Uterus (tissue), 4 donors: Measurements from ENCODE around the gene STOML1. TPM values are rescaled to one million over a fixed set of nuclear protein-coding genes. Genes with fewer than 3 reads are reported as not detected.

Experiments used
- DNase-seq, 2 donors: peaks; one replicate each; pipeline ENCODE4 v3.0.0-alpha.2; 2019 to 2020
- H3K27ac ChIP-seq, 2 donors: fragments of 200-600 bp; sonication (generic); 1 replicate in 1 of 2; 2 replicates in 1 of 2; pipeline ENCODE4 v1.5.1; 2016 to 2018
- H3K27me3 ChIP-seq, 2 donors: fragments of 200-600 bp; sonication (generic); one replicate each; pipeline ENCODE4 v1.5.1; 2018 to 2019; ENCODE audit warnings: control low read depth in 1 of 2
- H3K36me3 ChIP-seq, 2 donors: fragments of 200-600 bp; sonication (generic); one replicate each; pipeline ENCODE4 v1.5.1; 2019; ENCODE audit warnings: control low read depth in 1 of 2
- H3K4me1 ChIP-seq, 2 donors: fragments of 200-600 bp; sonication (generic); one replicate each; pipeline ENCODE4 v1.5.1; 2018 to 2019; ENCODE audit warnings: control low read depth in 1 of 2
- H3K4me3 ChIP-seq, 2 donors: fragments of 200-600 bp; sonication (generic); 1 replicate in 1 of 2; 2 replicates in 1 of 2; pipeline ENCODE4 v1.5.1; 2018 to 2019; ENCODE audit warnings: mild to moderate bottlenecking in 1 of 2
- H3K9me3 ChIP-seq, 2 donors: fragments of 200-600 bp; sonication (generic); one replicate each; pipeline ENCODE4 v1.5.1; 2019; ENCODE audit warnings: control low read depth in 1 of 2
- POLR2A ChIP-seq, 2 donors: fragments of 450-650 bp; IDR thresholded peaks; one replicate each; pipeline ENCODE4 v1.6.1; 2016; ENCODE audit warnings: antibody characterized with exemption in 2 of 2, mild to moderate bottlenecking in 1 of 2, moderate library complexity in 1 of 2
- intact Hi-C: fragments of 100-400 bp; cut with DNase I; formaldehyde crosslinking; loops from one replicate; pipeline ENCODE4 v1.15.1; 2023; ENCODE audit warnings: low total_unique reads
- total RNA-seq, 4 donors: library from RNA; depleted of rRNA in 3 of 4; stranded (reverse); fragments of >200 nt in 3 of 4; gene quantifications; one replicate each; pipeline versions ENCODE4 v1.1.0 to v1.2.4, GENCODE V29; 2014 to 2023
- TF ChIP-seq, protein P1 (sequence below), 4 experiments: fragments of 200-600 bp in 2 of 4; fragments of 450-650 bp in 2 of 4; sonication (generic) in 2 of 4; IDR thresholded peaks; one replicate each; pipeline ENCODE4 v1.5.1; 2016 to 2019; ENCODE audit warnings: antibody characterized with exemption in 4 of 4, mild to moderate bottlenecking in 2 of 4, moderate library complexity in 1 of 4
- donor health status: DM: yes; HTN: yes; CAD: no.

Gene STOML1
- total RNA-seq, 4 donors from 2014 or later: 4.4 to 16.6 (median 8.3) TPM

DNA sequence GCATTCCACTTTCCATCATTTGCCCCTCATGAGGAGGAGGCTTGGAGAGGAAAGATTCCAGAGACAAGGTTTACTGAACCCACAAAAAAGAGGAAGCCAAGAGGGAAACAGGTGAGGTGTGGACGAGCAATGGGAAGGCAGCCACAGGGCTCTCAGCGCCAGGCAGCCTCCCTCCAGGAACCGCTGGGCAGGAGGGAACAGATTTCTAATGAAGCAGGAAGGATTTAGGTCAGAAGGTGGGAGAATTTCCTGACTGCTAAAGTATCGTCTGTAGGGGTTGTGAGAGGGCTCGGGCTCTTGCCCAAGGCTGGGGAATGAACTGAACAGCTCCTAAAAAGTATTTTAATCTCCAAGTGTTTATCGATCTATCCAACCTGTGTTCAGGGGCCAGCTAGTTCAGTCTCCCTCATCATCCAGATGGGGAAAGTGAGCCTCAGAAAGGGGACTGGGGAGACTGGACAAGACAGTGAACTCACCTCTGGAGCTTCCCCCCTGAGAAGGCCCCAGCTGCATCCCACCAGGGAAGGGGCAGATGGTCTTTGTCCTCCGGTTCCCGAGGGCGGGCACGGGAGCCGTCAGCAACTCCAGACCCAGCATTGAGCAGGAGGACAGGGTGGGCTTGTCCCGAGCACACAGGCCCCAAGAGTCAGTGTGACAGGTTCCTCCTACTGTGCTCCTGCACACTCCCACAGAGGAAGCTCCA, 55.4 kb downstream of the STOML1 start:
- no peak overlapping the region for H3K27ac ChIP-seq
- DNase-seq: no peak
- H3K36me3 ChIP-seq: no peaks in the 10 kb centered on the region

DNA sequence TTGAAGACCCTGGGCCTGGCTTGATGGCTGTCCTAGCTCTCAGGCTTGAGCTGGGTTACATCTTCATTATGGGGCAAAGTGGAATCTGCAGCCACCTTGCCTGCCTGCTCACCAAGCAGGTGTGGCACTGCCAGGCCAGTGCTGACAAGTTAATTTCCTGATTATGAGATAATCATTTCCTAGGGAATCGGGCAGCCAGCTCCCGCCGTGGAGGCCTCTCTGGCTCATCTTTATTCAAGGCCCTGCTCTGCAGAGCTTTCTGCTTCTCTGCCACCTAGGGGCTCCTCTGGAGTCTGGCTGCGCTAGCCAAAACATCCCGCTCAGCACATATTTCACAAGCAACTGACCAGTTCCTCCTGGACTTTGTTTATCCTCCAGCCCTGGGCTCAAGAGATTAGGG, 55.9 kb downstream of the STOML1 start:
- Histone ChIP-seq H3K4me1 (peaks cover 0 to 7% of the 10 kb centered on the region in 2 donors), H3K9me3 (no peaks in the 10 kb centered on the region), H3K36me3 (no peaks in the 10 kb centered on the region), H3K27ac (no peak overlapping the region), H3K27me3 (no peaks in the 10 kb centered on the region), H3K4me3 (no peak overlapping the region)
- intact Hi-C loops: no loop called here
- no peak for DNase-seq
- TF ChIP-seq, protein P1, sequence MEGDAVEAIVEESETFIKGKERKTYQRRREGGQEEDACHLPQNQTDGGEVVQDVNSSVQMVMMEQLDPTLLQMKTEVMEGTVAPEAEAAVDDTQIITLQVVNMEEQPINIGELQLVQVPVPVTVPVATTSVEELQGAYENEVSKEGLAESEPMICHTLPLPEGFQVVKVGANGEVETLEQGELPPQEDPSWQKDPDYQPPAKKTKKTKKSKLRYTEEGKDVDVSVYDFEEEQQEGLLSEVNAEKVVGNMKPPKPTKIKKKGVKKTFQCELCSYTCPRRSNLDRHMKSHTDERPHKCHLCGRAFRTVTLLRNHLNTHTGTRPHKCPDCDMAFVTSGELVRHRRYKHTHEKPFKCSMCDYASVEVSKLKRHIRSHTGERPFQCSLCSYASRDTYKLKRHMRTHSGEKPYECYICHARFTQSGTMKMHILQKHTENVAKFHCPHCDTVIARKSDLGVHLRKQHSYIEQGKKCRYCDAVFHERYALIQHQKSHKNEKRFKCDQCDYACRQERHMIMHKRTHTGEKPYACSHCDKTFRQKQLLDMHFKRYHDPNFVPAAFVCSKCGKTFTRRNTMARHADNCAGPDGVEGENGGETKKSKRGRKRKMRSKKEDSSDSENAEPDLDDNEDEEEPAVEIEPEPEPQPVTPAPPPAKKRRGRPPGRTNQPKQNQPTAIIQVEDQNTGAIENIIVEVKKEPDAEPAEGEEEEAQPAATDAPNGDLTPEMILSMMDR (IDR thresholded peaks at IDR 0.05): peak in 1 of 4 experiments; percentile 5
- TF ChIP-seq POLR2A (IDR thresholded peaks at IDR 0.05): no peak

More for the DNA sequence above, 55.4 kb downstream of the STOML1 start:
- Histone ChIP-seq H3K9me3 (no peaks in the 10 kb centered on the region), H3K27me3 (no peaks in the 10 kb centered on the region), H3K4me3 (no peak overlapping the region), H3K4me1 (peaks cover 0 to 9% of the 10 kb centered on the region in 2 donors)
- TF ChIP-seq POLR2A (IDR thresholded peaks at IDR 0.05): no peak
- intact Hi-C loops: no loop called here

DNA sequence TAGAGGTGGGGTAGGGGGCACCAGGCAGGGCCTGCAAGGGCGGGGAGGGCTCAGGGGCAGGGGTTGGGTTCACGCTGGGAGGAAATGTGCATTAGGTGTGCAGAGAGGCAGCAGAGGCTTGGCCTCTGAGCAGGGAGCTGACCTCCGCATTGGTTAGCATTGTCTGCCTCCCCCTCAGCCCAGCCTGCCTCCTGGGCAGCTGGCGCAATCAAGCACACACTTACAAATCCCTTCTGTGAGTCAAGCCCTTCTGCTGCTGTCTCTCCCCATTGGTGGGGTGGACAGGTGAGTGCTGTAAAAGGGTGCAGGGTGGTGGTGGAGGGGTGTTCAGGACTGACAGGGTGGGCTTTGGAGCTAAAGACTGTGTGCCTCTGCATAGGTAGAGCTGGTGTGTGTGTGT, 56.5 kb downstream of the STOML1 start:
- Histone ChIP-seq H3K4me1 (peaks cover 0 to under 1% of the 10 kb centered on the region in 2 donors), H3K27me3 (no peaks in the 10 kb centered on the region), H3K36me3 (no peaks in the 10 kb centered on the region), H3K4me3 (no peak overlapping the region), H3K9me3 (no peaks in the 10 kb centered on the region), H3K27ac (no peak overlapping the region)
- DNase-seq: no peak
- no peak for TF ChIP-seq POLR2A (IDR thresholded peaks at IDR 0.05)
- TF ChIP-seq, protein P1 (IDR thresholded peaks at IDR 0.05): no peak
- intact Hi-C loops: no loop called here

DNA sequence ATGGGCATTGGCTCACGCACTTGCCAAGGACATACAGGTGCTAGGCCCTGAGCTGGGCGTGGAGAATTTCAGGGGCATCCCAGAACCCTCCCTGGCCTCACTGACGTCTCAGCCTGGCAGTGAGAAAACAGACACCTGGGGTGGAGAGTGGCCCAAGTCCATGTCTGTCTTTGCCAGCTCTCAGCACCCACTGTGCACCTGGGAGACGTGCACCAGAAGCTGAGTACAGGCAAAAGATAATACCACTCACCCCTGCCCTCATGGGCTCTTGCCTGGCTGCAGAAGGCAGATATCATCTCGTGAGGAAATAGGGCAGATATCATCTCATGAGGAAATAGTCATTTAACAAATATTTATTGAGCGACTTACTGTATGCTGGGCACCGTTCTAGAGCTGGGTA, 57.8 kb downstream of the STOML1 start:
- intact Hi-C loops: no loop called here
- Histone ChIP-seq H3K27ac (no peak overlapping the region), H3K9me3 (no peaks in the 10 kb centered on the region), H3K4me1 (no peaks in the 10 kb centered on the region), H3K27me3 (no peaks in the 10 kb centered on the region), H3K4me3 (no peak overlapping the region), H3K36me3 (no peaks in the 10 kb centered on the region)
- DNase-seq: no peak
- TF ChIP-seq, protein P1 (IDR thresholded peaks at IDR 0.05): no peak
- TF ChIP-seq POLR2A (IDR thresholded peaks at IDR 0.05): no peak

DNA sequence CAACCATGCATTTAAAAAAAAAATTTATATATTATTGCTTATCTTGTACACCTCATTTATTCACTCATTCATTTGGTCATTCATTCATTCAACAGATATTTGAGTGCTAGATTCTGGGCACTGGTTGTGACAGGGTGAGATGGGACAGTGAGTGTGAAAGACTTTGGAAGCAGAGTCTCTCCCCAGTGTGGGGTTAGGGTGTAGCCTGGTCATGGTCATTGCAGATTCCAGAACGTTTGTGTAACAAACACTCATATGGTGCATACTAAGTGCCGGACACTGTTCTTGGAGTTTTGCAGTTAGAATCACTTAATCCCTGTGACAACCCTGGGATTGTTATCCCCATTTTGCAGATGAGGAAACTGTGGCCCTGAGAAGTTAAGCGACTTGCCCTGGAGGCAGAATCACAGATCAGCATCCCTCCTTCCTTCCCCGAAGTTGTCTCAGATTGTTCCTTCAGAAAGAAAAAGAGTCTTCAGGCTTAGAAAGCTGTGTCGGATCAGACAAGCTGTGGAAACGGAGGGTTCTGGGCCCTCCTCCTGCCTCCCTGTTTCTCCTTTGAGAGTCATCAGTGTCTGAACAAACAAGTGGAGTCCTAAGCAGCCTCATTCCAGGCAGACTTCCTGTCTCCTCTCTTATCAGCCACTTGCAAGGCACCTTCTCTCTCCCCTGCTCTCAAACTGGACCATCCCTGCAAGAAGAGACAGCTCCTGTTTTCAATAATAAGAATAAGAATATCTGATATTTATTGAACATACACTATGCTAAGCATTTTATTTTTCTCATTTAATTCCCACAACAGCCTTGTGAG, 59.5 kb downstream of the STOML1 start:
- H3K4me1 ChIP-seq: peaks cover 0 to 7% of the 10 kb centered on the region in 2 donors

More for the DNA sequence above, 59.5 kb downstream of the STOML1 start:
- TF ChIP-seq, protein P1 (IDR thresholded peaks at IDR 0.05): no peak
- TF ChIP-seq POLR2A (IDR thresholded peaks at IDR 0.05): no peak
- H3K4me3 ChIP-seq: no peak overlapping the region
- DNase-seq: no peak
- H3K27me3 ChIP-seq: no peaks in the 10 kb centered on the region
- H3K36me3 ChIP-seq: no peaks in the 10 kb centered on the region
- no peak overlapping the region for H3K27ac ChIP-seq
- H3K9me3 ChIP-seq: no peaks in the 10 kb centered on the region
- intact Hi-C loops: no loop called here
